HG03066 (cell line): ENCODE results near the gene FFAR2.
"Not testable (repeated sequence)": the region's sequence is repeated elsewhere in the genome, so short reads cannot be mapped to it uniquely, and the experiment has no call there.

Source experiments
- ATAC-seq: cut with Tn5 transposase; IDR thresholded peaks from one replicate; pipeline ENCODE4 v1.9.1; 2021; ENCODE audit warnings: low read depth; ENCODE audit not compliant: unreplicated experiment

FFAR2 gene

DNA sequence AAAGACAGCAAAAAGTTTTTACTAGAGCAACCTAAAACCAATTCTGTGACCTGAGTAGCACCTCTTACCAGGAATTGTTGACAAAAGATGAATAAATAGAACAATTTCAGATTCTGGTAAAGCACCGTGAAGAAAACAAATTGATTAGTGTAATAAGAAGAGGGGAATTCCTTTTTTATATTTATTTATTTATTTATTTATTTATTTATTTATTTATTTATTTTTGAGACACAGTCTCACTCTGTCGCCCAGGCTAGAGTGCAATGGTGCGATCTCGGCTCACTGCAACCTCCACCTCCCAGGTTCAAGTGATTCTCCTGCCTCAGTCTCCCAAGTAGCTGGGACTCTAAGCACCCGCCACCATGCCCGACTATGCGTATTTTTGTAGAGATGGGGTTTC, 24.7 kb upstream of the FFAR2 start:
- not testable (repeated sequence) for ATAC-seq

- ATAC-seq, result no peak
Observed at GRCh38 chr19:35425682-35426081, 22.4 kb upstream of the FFAR2 start.

GRCh38 chr19:35427187-35427586, 20.9 kb upstream of the FFAR2 start:
- no peak for ATAC-seq

DNA sequence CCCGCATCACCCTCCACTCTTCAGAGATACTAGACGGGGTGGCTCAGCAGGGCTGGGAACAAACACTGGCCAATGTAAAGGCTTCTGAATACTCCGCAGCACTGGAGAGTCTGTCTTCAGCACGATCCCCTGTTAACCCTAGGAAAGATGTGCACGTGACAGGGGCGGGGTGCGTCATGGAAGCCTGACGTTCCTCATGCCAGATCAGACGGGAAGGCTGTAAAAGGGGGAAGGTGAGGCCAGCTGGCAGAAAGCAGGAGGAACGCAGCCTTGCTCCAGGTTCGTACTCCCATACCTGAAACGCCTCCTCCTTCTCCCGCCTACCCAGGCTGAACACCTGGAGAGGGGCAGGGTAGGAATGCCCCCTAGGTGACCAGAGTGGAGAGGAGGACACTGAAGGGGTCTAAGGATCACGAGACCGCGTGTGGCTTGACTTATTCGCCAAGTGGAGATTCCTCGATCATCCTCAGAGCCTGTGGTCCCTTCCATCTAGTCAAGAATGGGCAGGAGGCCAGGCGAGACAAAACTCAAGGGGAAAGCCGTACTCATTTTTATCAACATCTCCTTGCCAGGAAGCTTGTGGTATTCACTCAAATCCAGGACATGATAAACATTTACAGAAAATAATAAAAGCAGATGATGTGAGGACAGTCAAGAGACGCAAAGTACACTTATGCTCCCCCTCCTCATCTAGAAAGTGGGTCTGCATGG, 18.2 kb upstream of the FFAR2 start:
- no peak for ATAC-seq

- no peak for ATAC-seq
Observed at GRCh38 chr19:35430409-35431144, 17.5 kb upstream of the FFAR2 start.

DNA sequence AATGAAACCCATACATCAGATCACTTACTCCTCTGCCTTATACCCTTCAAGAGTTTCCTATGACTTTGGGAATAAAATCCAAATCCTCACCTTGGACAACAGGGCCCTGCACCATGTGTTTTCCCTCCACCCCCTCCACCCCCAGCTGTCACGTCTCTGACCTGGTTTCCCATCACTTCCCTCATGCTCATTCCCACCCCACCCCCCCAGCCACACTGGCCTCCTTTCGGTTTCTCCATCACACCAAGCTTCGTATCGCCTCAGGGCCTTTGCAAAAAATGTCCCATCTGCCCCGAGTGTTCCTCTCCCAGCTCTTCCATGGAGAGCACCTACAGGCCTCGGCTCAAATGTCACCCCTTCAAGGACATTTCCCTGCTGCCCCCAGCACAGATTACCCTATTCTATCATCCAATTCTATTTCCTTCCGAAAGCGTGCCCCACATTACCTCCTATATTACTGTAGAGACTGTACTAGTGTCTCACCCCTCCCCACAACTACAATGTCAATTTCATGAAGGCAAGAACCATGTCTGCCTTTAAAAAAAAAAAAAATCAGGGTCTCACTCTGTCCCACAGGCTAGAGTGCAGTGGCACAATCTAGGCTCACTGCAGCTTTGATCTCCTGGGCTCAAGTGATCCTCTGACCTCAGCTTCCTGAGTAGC, 16.8 kb upstream of the FFAR2 start:
- ATAC-seq, result no peak

GRCh38 chr19:35432911-35433310, 15.1 kb upstream of the FFAR2 start:
- ATAC-seq, result no peak

DNA sequence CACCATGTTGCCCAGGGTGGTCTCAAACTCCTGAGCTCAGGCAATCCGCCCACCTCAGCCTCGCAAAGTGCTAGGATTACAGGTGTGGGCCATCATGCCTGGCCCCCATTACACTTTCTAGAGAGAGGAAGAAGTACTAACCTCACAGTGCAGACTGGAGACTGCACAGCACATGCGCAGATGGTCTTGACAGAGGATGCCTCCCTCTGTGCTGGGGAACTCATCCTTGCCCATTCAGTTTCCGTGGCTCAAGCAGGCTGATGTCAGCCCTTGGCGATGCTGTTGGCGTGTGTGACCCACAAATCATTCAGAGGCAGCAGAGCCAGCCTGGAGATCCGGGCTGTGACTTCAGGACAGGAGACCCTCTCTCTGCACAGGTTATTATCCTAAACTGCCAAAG, 14.6 kb upstream of the FFAR2 start:
- no peak for ATAC-seq

DNA sequence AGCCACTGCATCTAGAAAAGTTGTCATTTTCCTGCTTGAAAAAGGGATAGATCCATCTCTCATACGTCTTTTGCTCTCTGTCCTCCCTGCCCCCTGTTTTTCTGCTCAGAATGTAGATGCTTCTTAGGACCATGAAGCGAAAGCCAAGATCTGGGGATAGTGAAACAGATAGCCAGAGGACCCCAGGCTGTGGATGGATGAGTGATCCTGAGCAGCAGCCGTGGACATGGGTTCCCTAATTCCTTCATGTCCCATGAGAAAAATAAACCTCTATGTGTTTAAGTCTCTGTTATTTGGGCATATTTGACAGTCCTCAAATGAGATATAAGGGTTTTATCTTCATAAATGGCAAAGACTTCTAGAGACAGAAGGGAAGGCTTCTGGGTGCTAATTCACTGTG, 12.2 kb upstream of the FFAR2 start:
- ATAC-seq, result no peak

- ATAC-seq, result no peak
Observed at GRCh38 chr19:35436477-35437405, 11.3 kb upstream of the FFAR2 start.

GRCh38 chr19:35437406-35437951, 10.6 kb upstream of the FFAR2 start:
- ATAC-seq, result no peak

GRCh38 chr19:35438096-35438495, 10.0 kb upstream of the FFAR2 start:
- no peak for ATAC-seq

DNA sequence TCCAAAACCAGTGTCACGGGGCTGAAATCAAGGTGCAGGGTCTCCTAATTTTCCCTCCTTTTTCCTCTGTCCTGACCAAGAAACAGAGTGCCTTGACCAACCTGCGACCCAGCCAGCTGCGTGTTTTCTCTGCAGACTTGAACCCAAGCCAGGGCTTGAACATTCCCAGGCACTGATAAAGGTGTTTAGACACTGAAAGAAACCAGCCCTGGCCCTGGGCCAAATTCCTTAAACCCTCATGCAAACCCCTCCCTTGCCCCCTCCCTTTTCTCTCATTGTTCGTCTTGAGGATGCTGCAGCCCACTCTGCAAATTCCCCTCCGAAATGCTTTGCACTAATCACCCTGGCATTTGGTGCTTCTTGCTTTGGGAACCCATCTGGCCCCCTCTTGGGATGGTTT, 9.5 kb upstream of the FFAR2 start:
- ATAC-seq, result no peak

GRCh38 chr19:35439921-35440320, 8.1 kb upstream of the FFAR2 start:
- ATAC-seq, result no peak

GRCh38 chr19:35442091-35442490, 6.0 kb upstream of the FFAR2 start:
- ATAC-seq, result no peak

DNA sequence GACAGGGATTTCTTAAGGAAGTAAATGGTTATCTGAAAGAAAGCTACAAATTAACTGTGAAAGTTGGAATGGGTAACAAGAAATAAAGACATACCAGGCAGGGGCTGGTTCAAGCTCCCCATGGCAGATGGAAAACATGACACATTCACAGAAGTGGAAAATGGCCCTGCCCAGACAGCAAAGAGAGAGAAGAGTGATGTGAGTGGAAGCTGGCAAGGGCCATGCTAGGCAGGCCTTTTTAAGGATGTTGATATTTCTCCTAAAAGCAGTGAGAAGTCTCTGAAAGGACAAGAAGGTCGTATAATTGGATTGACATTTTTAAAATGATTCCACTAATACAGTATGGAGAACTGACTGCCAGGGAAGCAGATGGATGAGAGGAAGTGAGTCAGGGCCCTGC, 3.3 kb upstream of the FFAR2 start:
- ATAC-seq, result no peak

DNA sequence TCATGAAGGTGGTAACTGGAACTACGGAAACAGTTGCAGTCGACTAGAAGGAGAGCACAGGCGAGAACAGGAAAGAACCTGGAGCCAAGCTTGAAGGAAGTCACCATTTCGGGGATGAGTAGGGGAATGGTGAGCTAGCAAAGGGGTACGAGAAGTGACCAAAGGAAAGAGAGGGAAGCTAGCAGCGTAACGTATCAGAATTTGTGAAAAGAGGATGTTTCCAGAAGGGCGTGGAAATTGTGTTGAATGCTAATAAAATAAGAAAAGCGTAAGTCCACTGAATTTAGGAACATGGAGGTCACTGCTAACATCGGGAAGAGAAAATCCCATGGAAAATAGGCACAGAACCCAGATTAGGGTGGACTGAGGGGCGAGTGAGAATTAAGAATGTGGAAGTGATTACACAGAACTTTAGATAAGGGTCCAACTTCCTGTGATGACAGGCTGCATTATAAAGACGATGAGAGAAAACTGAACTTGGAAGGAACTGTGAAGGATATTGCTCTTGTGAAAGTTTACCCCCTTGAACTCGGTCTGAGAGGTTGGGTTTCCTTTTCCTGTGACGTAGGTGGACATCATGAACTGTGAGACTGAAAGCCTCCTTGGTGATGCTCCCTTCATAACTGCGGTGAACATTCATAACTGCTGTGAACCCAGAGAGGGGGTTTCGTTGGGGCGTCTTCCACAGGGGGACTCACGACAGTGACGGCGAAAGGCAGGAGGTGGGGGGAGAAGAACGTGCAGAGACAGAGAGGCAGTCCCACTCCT, 2.0 kb upstream of the FFAR2 start:
- no peak for ATAC-seq

- ATAC-seq, result no peak
Observed at GRCh38 chr19:35449359-35450043, 1.4 kb downstream of the FFAR2 start.
